Kidney (tissue), 14 donors: ENCODE results near the gene PADI1. TPM values are rescaled to one million over a fixed set of nuclear protein-coding genes. Genes with fewer than 3 reads are reported as not detected.

Experiments used
- DNase-seq, 5 donors: peaks; one replicate each; pipeline ENCODE4 v3.0.0-alpha.2; 2013 to 2020
- FAIRE-seq: peaks from 2 replicates; lab custom pipeline; 2012; peaks lifted over from hg19 to GRCh38; lab: Jason Lieb, UNC
- H3K27ac ChIP-seq, 2 donors: one replicate each; pipeline ENCODE4 v1.7.0; 2013; ENCODE audit warnings: low read depth in 2 of 2, low read length in 2 of 2, inconsistent platforms in 1 of 2
- H3K27me3 ChIP-seq: one replicate; pipeline ENCODE4 v1.7.1; 2013; ENCODE audit warnings: low read length, inconsistent platforms; ENCODE audit not compliant: control insufficient read depth, insufficient read depth
- H3K36me3 ChIP-seq, 3 donors: one replicate each; pipeline versions ENCODE4 v1.7.0 to v1.7.1; 2013; ENCODE audit warnings: low read length in 3 of 3, control low read depth in 1 of 3, inconsistent platforms in 1 of 3; ENCODE audit not compliant: insufficient read depth in 3 of 3, control insufficient read depth in 2 of 3
- H3K4me1 ChIP-seq, 3 donors: one replicate each; pipeline versions ENCODE4 v1.7.0 to v1.7.1; 2013; ENCODE audit warnings: low read length in 3 of 3, inconsistent platforms in 1 of 3, low read depth in 1 of 3; ENCODE audit not compliant: control insufficient read depth in 2 of 3, insufficient read depth in 2 of 3
- H3K4me3 ChIP-seq, 3 donors: one replicate each; pipeline versions ENCODE4 v1.7.0 to v1.8.1; 2013; ENCODE audit warnings: low read length in 3 of 3, control low read depth in 1 of 3, inconsistent platforms in 1 of 3
- H3K9ac ChIP-seq, 3 donors: one replicate each; pipeline versions ENCODE4 v1.7.0 to v1.7.1; 2013; ENCODE audit warnings: low read length in 3 of 3, control low read depth in 1 of 3, inconsistent platforms in 1 of 3
- H3K9me3 ChIP-seq, 3 donors: one replicate each; pipeline versions ENCODE4 v1.7.0 to v1.7.1; 2013; ENCODE audit warnings: low read length in 3 of 3, control low read depth in 1 of 3, inconsistent platforms in 1 of 3; ENCODE audit not compliant: control insufficient read depth in 2 of 3, insufficient read depth in 1 of 3
- CTCF ChIP-seq: IDR thresholded peaks from 3 replicates; pipeline ENCODE4 v1.5.1; 2012; ENCODE audit warnings: mild to moderate bottlenecking, moderate library complexity, borderline replicate concordance; ENCODE audit not compliant: insufficient read depth; ENCODE audit errors: extremely low read depth
- intact Hi-C: fragments of 100-400 bp; cut with DNase I; formaldehyde crosslinking; loops from one replicate; pipeline ENCODE4 v1.11.1; 2022
- polyA plus RNA-seq: library from polyadenylated mRNA; stranded (reverse); fragments of 350-450 nt; fragmentation: Illumina TruSeq; extraction: RNeasy Lipid Tissue Mini Kit (QIAGEN cat#74804); gene quantifications from one replicate; pipeline ENCODE4 v1.2.3, GENCODE V29; 2014; ENCODE audit warnings: low read depth, low replicate concordance; ENCODE audit not compliant: insufficient read depth
- total RNA-seq: library from RNA; stranded (reverse); fragmentation: NEBNext Ultra II Directional; extraction: Animal tissue kit (Norgen Biotek cat#: 25700); gene quantifications from one replicate; pipeline ENCODE4 v1.2.1, GENCODE V29; 2021
- donor health status: control.
- donor health status: control.
- donor health status: control.
- donor health status: control.
- donor health status: control.
- donor health status: DM: yes; HTN: yes; CAD: no.
- donor health status: Normal renal cell carcinoma (clear cell type).

PADI1 gene
- total and polyA plus RNA-seq, 2 donors from 2014 or later, result 1.3 TPM; not detected in 1

DNA sequence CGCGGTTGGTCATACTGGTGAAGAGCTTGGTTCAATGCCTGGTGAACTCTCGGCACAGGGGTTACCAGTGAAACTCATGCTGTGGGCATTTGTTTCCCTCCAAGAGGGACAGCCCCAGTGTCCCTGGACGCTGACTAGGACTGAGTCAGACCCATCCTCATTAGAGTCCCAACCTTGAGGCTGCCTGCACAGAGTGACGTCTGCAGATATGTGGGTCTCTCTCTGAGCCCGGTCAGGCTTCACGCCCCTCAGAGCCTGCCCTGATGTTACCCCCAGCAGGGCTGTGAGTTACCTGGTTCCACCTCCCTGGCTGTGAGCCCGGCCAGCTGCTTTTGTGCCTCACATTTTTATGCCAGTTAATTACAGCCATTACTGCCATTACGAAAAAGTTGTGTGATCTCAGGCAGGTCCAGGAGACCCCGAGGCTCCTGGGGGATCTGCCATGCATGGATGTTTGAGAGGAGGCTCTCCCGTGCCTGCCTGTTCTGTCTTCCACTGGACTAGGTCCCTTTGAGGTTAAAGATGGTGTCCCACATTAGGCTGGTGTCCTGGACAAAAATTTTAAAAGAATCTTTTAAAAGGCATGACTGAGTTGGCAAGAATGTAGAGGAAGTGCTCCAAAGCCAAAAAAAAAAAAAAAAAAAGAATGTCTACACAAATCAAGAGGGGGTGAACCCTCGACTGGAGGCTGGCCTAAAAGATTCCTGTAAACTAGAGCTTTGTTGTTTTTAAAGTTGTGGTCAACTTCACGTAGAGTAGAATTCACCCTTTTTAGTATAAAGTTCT lies 36.6 kb upstream of the PADI1 start:
- H3K4me1 ChIP-seq, result no peaks in the 10 kb centered on the region
- DNase-seq (peak in 4 of 5 donors; percentile 56 to 81 (median 74)), FAIRE-seq (no peak)
- no peaks in the 10 kb centered on the region for H3K9me3 ChIP-seq
- H3K4me3 ChIP-seq, result no peak overlapping the region
- no peak overlapping the region for H3K9ac ChIP-seq
- H3K27me3 ChIP-seq, result no peaks in the 10 kb centered on the region
- no peaks in the 10 kb centered on the region for H3K36me3 ChIP-seq
- H3K27ac ChIP-seq, result no peak overlapping the region
- intact Hi-C loops, result no loop called here
- TF ChIP-seq CTCF, result no peak

- Histone ChIP-seq H3K4me1 (no peaks in the 10 kb centered on the region), H3K36me3 (no peaks in the 10 kb centered on the region), H3K27me3 (no peaks in the 10 kb centered on the region), H3K9me3 (no peaks in the 10 kb centered on the region), H3K27ac (no peak overlapping the region), H3K9ac (no peak overlapping the region), H3K4me3 (no peak overlapping the region)
- intact Hi-C loops, result no loop called here
- no peak for TF ChIP-seq CTCF
- FAIRE-seq (no peak), DNase-seq (no peak)
These were observed 34.4 kb upstream of the PADI1 start for GRCh38 chr1:17170571-17170970.

DNA sequence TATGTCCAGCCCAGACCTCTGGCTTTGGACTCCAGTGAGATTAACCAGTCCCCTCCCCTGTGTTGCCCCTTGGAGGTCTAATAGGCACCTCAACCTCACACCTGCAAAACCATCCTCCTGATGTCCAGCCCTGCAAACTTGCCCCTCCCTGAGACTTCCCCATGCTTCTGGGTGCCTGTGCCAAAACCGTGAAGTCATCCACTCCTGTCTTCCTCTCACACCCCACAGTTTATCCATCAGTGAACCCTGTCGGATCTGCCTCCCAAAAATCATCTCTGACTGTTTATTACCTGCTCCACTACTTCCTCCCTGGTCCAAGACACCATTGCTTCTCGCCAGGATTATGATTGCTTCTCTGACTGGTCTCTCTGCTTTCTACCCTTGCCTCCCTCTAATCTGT lies 31.7 kb upstream of the PADI1 start:
- Histone ChIP-seq H3K9ac (no peak overlapping the region), H3K27ac (no peak overlapping the region), H3K27me3 (no peaks in the 10 kb centered on the region), H3K4me3 (no peak overlapping the region), H3K36me3 (no peaks in the 10 kb centered on the region), H3K9me3 (no peaks in the 10 kb centered on the region), H3K4me1 (no peaks in the 10 kb centered on the region)
- FAIRE-seq (no peak), DNase-seq (no peak)
- intact Hi-C loops, result no loop called here
- TF ChIP-seq CTCF, result no peak
